ENCODE measurements around the gene LRIG1.
"Not testable (repeated sequence)": the region's sequence is repeated elsewhere in the genome, so short reads cannot be mapped to it uniquely, and the experiment has no call there.

LRIG1 gene

DNA sequence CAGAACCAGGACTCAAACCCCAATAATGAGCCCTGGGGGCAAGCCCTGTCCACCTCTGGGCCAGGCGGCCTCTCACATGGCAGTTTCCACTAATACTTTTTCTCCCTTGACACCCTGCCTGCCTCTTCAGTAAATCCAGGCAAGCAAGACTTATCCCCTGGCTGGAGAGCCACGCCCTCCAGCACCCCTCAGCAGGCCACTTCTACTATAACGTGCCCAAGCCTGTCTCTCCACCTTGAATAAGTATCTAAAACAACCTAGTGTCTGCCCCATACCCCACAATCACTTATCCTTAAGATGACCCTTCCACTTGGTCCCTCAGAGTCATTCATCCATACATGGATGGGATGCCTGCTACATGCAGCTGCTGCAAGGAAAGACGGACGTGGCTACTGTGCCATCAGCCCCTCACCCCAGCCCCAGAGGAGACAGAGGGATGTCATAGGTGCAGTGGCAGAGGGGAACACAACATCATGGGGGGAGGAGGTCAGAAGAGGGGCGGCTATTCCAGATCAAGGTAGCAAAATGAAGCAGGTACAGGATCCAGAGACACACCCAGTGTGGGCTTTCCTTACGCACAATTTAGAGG is 63.4 kb downstream of the LRIG1 start:
- no peak for DNase-seq

DNA sequence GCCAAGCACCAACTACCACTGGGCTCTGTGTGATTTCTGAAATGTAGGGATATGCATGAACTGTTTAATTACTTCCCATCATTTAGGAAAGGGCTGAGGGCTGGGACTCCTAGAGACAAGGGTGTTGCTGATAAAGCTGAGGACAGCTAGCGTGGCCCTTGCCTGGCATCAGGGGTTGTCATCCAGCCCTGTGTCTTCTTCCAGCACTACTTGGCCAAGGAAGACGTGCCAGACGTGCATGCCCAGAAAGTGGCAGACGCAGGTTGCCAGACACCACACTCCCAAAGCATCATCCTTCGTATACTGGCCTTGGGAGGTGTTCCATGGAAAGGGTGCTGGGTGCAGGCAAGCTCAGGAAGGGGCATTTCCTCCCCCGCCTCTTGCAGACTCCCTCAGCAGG is 64.8 kb downstream of the LRIG1 start:
- DNase-seq, result no peak

DNA sequence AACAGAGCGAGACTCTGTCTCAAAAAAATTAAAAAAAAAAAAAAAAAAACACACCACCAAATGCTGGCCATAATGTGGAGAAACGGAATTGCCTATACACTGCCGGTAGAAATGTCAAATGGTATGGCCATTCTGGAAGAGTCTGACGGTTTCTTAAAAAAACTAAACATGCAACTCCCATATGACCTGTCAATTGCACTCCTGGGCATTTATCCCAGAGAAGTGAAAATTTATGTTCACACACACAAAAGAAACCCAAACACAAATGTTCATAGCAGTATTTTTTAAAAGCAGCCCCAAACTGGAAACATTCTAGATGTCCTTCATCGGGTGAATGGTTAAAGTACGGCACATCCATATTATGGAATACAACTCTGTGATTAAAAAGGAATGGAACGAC is 66.1 kb downstream of the LRIG1 start:
- DNase-seq, result no peak

- DNase-seq, result no peak
These were observed 67.4 kb downstream of the LRIG1 start for GRCh38 chr3:66433522-66433782.

DNA sequence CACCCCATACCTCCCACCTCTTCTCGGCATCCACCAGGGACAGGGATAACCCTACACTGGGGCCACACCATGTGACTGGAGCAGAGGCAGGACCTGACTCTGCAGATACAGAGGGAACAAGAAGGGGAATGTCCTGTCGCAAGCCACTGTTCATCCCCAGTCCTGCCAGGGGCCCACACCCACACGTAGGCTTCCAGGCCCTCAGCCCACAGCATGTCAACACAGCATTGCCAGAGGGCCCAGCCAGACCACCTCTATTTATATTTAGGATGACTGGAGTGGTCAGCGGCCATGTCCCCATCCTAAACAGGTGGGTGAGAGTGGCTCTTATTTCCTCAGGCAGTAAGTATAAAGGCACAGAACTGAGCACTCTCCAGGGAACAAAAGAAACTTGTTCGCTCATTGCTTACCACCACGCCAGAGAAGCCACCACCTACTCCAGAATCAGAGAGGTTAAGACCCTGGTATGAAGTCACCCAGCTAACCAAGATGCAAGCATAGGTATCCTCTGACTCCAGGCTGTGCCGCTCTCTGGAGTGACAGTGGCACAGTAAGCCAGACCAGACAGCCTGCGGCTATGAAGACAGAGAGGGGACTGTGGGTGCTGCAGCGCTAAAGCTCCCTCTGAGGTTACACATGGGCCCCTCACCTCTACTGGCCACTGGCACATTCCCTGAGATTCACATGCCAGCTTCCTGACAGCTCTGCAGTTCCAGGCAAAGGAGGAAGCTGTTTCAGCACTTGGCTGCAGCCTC is 67.9 kb downstream of the LRIG1 start:
- DNase-seq, result no peak

DNA sequence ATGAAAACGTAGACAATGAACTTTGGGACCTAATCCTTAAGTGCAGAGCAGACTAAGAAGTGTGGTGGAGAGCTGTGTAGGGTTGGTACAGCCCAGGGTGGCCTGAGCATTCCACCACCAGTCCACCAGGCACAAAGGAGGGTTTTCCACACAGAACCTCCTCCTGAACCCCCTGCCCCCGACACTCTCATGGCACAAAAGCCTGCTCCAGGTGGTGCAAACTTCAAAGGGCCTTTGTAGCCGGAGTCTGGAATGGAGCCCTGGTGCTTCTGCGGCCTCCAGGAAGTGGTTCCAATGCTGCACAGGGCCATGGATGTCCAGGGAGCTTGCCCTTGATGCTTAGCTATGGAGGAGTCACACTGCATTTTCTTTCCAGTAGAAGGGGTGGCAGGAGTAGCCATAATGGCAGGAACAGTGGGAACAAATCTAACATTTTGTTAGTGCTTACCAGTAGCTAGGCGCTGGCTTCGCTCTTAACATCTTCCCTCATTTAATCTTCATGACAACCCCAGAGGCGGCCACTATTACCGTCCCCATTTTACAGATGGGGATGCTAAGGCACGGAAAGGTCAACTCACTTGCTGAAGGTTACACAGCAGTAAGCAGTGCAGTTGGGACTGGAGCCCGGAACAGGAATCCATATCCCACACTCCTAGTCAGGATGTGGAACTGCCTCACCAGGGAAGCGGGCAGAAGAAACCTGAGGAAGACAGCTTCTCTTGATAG is 68.6 kb downstream of the LRIG1 start:
- DNase-seq, result no peak

- no peak for DNase-seq
These were observed 69.3 kb downstream of the LRIG1 start for GRCh38 chr3:66431494-66431893.

- no peak for DNase-seq
These were observed 69.9 kb downstream of the LRIG1 start for GRCh38 chr3:66430876-66431275.

DNA sequence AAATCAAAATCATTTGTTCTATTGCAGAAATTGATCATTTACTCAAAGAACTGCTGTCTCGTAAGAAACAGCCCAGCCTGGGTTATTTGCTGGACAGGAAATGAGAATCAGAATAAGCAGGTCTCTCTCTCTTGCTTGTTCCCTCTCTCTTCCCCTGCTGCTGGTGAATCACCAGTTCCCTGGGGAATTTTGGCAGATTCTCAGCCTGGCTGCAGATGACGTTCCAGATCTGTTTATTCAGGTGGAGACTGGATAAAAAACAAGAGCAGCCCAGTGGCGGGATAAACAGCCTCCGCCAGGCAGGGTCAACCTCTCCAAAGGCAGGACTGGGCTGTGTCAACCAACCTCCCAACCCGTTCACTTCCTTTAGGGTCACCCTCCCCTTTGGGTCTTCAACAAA is 72.1 kb downstream of the LRIG1 start:
- DNase-seq, result no peak

DNA sequence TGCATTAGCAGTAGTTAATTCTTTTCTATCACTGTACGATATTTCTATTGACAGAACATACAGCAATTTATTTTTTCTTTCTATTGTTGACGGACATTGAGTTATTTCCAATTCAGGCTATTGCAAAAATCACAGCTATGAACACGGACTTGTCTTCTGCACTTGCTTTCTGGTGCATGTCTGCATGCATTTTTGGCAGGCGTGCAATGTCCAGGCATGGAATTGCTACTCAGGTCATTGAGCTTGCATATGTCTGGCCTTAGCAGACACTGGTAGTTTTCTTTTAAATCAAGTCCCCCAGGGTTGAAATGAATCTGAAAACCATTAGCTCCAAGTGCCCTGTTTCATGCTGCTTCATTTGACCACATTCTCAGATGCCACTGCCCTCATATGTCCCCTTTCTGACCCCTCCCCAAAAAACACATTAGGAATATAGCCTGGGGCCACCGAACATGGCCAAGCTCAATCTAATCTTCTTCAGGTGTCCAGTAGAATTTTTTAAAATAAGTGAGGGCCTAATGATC is 72.8 kb downstream of the LRIG1 start:
- DNase-seq, result no peak

DNA sequence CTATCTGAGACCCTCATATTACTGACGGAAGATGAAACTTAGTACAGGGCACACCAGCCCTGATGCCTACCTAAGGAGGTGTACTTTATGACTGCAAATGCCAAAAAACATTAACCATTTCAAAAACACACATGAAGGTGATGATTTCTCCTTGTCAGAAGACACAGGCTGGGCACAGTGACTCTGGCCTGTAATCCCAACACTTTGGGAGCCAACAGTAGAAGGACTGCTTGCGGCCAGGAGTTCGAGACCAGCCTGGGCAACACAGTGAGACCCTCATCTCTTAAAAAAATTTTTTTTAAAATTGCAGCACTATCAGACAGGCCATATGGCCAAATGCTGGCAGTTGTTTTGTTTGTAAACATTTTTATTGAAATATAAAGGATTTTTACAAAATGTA is 73.5 kb downstream of the LRIG1 start:
- DNase-seq, result no peak

GRCh38 chr3:66426135-66426534 is 74.7 kb downstream of the LRIG1 start:
- no peak for DNase-seq

GRCh38 chr3:66425576-66426114 is 75.2 kb downstream of the LRIG1 start:
- no peak for DNase-seq

DNA sequence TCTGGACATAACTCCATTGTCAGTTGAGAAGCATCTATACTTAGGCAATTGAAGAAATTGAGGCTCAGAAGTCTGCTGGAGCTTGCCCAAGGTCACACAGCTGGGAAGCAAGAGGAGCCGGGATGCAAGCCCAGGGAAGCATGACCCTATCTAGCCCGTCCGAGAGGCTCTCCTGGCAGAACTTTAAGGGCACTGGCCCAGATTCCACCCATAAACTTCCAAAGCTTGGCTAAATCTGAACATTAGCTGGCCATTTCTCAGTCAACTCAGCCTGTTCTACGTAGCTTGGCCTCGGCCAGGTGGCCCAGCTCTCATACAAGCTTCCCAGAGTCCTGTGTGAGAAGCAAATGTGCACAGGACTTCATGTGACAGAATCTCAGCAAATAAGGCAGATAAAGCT is 75.8 kb downstream of the LRIG1 start:
- DNase-seq, result no peak

DNA sequence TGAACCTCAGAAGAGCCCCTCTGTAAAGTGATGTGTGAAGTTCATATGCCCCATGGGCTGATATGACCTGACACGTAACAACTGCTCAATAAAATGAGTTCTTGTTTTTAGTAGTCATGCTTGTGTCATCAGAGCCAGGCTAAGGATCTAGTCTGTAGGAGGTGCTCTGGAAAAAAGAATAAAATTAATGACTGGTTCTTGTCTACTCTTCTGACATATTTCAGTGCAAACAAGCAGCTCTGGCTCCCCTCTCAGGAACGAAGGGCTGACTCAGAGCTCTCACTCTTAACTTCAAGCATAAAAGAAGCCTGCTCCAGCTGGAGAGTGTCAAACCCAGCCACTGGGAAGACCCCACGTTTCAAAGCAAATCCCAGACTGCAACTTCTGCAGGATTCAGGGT is 77.0 kb downstream of the LRIG1 start:
- no peak for DNase-seq

DNA sequence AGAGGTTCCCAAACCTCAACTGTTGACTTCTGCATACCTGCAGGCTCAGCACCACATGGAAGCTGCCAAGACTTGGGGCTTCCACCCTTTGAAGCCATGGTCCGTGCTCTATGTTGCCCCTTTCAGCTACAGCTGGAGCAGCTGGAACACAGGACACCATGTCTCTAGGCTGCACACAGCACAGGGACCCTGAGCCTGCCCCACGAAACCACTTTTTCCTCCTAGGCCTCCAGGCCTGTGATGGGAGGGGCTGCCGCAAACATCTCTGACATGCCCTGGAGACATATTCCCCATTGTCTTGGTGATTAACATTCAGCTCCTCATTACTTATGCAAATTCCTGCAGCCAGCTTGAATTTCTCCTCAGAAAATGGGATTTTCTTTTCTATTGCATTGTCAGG is 78.9 kb downstream of the LRIG1 start:
- not testable (repeated sequence) for DNase-seq

DNA sequence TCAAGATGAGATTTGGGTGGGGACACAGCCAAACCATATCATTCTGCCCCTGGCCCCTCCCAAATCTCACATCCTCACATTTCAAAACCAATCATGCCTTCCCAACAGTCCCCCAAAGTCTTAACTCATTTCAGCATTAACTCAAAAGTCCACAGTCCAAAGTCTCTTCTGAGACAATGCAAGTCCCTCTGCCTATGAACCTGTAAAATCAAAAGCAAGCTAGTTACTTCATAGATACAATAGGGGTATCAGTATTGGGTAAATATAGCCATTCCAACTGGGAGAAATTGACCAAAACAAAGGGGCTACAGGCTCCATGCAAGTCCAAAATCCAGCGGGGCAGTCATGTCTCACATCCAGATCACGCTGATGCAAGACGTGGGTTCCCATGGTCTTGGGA is 79.7 kb downstream of the LRIG1 start:
- DNase-seq, result not testable (repeated sequence)

DNA sequence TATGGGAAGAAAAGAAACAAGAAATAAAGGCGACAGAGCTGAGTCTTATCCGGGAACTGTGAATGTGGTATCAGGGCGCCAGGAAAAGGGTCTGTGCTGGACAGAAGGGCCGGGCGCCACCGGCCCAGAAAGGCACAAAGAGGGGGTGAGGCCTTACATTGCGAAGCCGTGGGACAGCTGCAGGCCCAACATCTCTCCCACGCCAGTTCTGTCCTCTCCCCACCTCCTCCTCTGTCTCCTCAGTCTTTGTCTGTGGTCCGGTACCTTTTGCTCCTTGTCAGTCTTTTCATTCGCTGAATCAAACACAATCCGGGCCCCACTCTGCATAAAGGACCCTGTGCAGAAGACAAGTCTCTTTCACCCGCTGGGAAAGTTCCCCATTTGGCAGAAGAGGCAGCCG is 81.8 kb downstream of the LRIG1 start:
- no peak for DNase-seq

DNA sequence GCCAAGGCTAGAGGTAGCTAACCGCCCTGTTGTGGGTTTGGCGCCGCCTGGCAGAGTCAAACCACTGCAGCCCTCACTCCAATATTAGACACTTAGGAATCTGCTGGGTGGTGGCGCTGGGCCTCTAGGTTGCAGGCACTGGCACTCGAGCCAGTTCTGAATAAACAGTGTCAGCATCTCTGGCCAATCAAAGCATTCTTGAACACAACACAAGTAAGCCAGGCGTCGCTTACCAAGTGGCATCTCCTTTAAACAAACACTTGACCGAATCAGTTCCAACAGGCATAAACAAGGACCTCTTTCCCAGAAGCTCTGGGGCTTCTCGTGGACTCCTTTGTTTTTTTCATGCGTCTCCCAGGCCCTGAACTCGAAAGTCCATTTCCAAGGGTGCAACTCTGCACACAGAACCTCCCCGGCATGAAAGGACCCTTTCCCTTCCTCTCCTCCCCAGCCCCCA is 82.3 kb downstream of the LRIG1 start:
- no peak for DNase-seq

DNA sequence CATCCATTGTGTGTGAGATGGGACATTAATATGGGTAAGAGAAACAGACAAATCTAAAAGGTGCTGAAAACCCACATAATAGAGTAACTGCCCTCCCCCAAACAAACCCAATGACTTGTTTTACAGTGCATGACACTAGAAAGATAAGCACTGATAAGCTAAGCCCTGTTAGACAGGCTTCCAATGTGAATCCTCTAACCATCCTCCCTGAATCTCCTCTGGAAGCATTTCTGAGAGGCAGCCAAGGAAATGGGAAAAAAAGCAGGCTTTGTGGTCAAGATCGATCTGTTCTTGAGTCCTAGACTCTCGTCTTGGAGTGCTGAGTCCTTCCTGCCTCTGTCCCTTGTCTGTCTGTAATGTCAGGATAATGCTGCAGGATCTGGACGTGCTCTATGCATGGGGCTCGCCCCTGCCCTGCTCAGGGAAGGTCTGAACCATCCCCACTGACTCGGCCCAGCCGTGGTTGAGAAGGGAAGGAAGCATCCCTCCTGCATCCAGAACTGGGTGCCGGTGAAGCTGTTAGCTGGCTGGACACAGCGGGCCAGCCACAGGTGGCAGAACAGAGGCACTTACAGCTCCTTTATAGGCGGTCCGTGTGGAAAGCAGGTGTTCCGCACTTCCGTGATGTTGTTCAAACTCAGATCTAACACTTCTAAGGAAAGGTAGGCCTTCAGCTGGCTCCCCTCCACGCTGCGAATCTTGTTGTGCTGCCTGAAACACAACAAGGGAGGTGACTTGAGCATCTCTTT is 84.1 kb downstream of the LRIG1 start:
- DNase-seq, result no peak

DNA sequence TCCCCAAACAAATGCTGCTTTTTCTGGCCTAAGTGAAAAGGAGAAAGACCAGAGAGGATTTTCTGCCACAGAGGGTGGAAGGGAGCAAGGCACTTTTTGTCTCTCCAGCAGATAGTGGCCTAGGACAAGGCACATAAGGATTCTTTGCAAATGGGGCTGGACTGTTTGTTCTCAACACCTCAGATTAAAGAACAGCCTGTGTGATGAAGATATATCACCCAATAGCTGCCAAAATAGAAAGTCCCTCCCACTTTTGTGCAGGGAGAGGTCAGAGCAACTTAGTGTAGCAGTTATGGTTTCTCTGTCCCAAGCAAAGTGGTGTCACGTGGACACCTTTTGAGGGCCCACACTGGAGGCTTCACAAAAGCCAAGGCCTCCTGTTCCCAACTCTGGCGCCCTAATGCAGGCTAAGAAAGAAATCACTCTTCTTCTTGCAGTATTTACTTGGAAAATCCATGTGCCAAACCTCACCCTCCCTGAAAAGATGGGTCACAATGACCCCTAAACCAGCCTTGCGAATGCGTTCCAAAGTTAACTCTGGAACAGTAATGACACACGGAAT is 84.9 kb downstream of the LRIG1 start:
- DNase-seq, result no peak

DNA sequence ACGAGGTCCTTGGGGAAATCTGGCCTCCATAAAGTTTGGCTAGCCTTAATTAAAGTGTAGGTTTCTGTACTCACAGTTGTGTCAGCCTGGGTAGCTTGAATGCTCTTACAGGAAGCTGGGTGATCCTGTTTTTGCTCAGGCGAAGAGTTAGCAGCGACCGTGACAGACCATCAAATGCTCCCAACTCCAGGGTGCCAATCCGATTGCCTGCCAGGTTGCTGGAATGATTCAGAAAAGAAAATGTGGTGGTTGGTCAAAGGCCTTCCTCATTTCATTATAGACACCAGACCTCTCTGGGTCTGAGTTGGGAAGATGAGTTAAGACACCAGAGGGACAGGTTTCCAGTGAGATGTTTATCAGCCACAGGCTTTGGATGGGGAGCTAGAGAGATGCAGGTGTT is 86.0 kb downstream of the LRIG1 start:
- DNase-seq, result no peak

Measured in CD4-positive, alpha-beta T cell treated with Interferon alpha-2 for 1 hour (primary cell).